Smooth muscle cell (in vitro differentiated cells): ENCODE results near the gene SLC13A4. TPM values are rescaled to one million over a fixed set of nuclear protein-coding genes. Genes with fewer than 3 reads are reported as not detected.

Source experiments
- DNase-seq: peaks from one replicate; lab custom pipeline; 2025; ENCODE audit not compliant: unreplicated experiment; lab: John Stamatoyannopoulos, UW
- H2AFZ ChIP-seq: fragments of 200-600 bp; sonication (generic); 2 replicates; pipeline ENCODE4 v1.6.0; 2016; ENCODE audit warnings: antibody characterized with exemption, low read depth, mild to moderate bottlenecking
- H3F3A ChIP-seq: fragments of 200-600 bp; sonication (generic); 2 replicates; pipeline ENCODE4 v1.6.0; 2017; ENCODE audit warnings: antibody characterized with exemption, low read depth
- H3K27ac ChIP-seq: fragments of 200-600 bp; sonication (generic); 2 replicates; pipeline ENCODE4 v1.5.1; 2016; ENCODE audit warnings: low read depth, mild to moderate bottlenecking
- H3K27me3 ChIP-seq: fragments of 200-600 bp; sonication (generic); 2 replicates; pipeline ENCODE4 v1.6.1; 2016; ENCODE audit warnings: low read depth, mild to moderate bottlenecking
- H3K36me3 ChIP-seq: fragments of 200-600 bp; sonication (generic); 2 replicates; pipeline ENCODE4 v1.5.1; 2016; ENCODE audit warnings: low read depth
- H3K4me1 ChIP-seq: fragments of 200-600 bp; sonication (generic); 2 replicates; pipeline ENCODE4 v1.5.1; 2016; ENCODE audit warnings: low read depth
- H3K4me2 ChIP-seq: fragments of 200-600 bp; sonication (generic); 2 replicates; pipeline ENCODE4 v1.6.0; 2016; ENCODE audit warnings: mild to moderate bottlenecking
- H3K4me3 ChIP-seq: fragments of 200-600 bp; sonication (generic); 2 replicates; pipeline ENCODE4 v1.5.1; 2016; ENCODE audit warnings: mild to moderate bottlenecking
- H3K79me2 ChIP-seq: fragments of 200-600 bp; sonication (generic); 2 replicates; pipeline ENCODE4 v1.6.0; 2016; ENCODE audit warnings: low read depth, mild to moderate bottlenecking
- H3K9ac ChIP-seq: fragments of 200-600 bp; sonication (generic); 2 replicates; pipeline ENCODE4 v1.6.0; 2016; ENCODE audit warnings: low read depth
- H3K9me3 ChIP-seq: fragments of 200-600 bp; sonication (generic); replicated peaks from 2 replicates; pipeline ENCODE4 v1.5.1; 2016; ENCODE audit warnings: low read depth
- H4K20me1 ChIP-seq: fragments of 200-600 bp; sonication (generic); 2 replicates; pipeline ENCODE4 v1.6.0; 2016; ENCODE audit warnings: low read depth
- CTCF ChIP-seq: fragments of 200-600 bp; sonication (generic); IDR thresholded peaks from 2 replicates; pipeline ENCODE4 v1.5.1; 2017; ENCODE audit warnings: borderline replicate concordance, mild to moderate bottlenecking, antibody characterized with exemption; ENCODE audit not compliant: insufficient read depth, poor library complexity, severe bottlenecking
- WGBS: methylation state at CpG from one replicate; pipeline ENCODE4 v1.1.7; 2016; ENCODE audit warnings: low lambda C conversion rate; 5-methylcytosine and 5-hydroxymethylcytosine counted together
- polyA plus RNA-seq: library from polyadenylated mRNA; unstranded; fragments of >200 nt; fragmentation: Nextera tagmentation; extraction: Ambion mirVana; gene quantifications from 2 replicates; pipeline ENCODE4 v1.2.1, GENCODE V29; 2016
- total RNA-seq: library from RNA; depleted of rRNA; stranded (reverse); fragments of >200 nt; gene quantifications from 2 replicates; pipeline ENCODE4 v1.2.3, GENCODE V29; 2014

SLC13A4 gene
- total and polyA plus RNA-seq, 2 experiments from 2014 or later: 0.61 TPM; not detected in 1

GRCh38 chr7:135768467-135768866 is 40.5 kb upstream of the SLC13A4 start:
- Histone ChIP-seq H3K4me2 (no peak overlapping the region), H4K20me1 (no peaks in the 10 kb centered on the region), H3K4me1 (peaks cover 28% of the 10 kb centered on the region), H3F3A (no peaks in the 10 kb centered on the region), H3K27me3 (no peaks in the 10 kb centered on the region), H3K9ac (no peak overlapping the region), H3K79me2 (no peaks in the 10 kb centered on the region), H3K36me3 (no peaks in the 10 kb centered on the region), H3K27ac (no peak overlapping the region), H3K9me3 (no peaks in the 10 kb centered on the region), H3K4me3 (no peak overlapping the region), H2AFZ (no peak overlapping the region)
- WGBS: 67% methylated on average over 4 of the region's 4 CpGs
- TF ChIP-seq CTCF: no peak
- no peak for DNase-seq

GRCh38 chr7:135768064-135768463 is 40.1 kb upstream of the SLC13A4 start:
- no peak overlapping the region for H3K4me2 ChIP-seq
- no peaks in the 10 kb centered on the region for H3F3A ChIP-seq
- H3K27me3 ChIP-seq: no peaks in the 10 kb centered on the region
- no peak for TF ChIP-seq CTCF
- H3K9me3 ChIP-seq: no peaks in the 10 kb centered on the region
- no peak overlapping the region for H3K4me3 ChIP-seq
- H3K9ac ChIP-seq: no peak overlapping the region
- H4K20me1 ChIP-seq: no peaks in the 10 kb centered on the region
- peaks cover 24% of the 10 kb centered on the region for H3K4me1 ChIP-seq
- no peaks in the 10 kb centered on the region for H3K79me2 ChIP-seq
- no peak overlapping the region for H2AFZ ChIP-seq
- no peak overlapping the region for H3K27ac ChIP-seq
- no peaks in the 10 kb centered on the region for H3K36me3 ChIP-seq
- 95% methylated on average over 3 of the region's 3 CpGs for WGBS
- DNase-seq: no peak

- Histone ChIP-seq H3K9me3 (no peaks in the 10 kb centered on the region), H3K4me3 (no peak overlapping the region), H3K27me3 (no peaks in the 10 kb centered on the region), H3F3A (peaks cover 22% of the 10 kb centered on the region), H3K79me2 (no peaks in the 10 kb centered on the region), H3K4me1 (peaks cover 8% of the 10 kb centered on the region), H3K27ac (peak overlapping the region; percentile 92), H3K4me2 (no peak overlapping the region), H2AFZ (no peak overlapping the region), H3K36me3 (no peaks in the 10 kb centered on the region), H4K20me1 (no peaks in the 10 kb centered on the region), H3K9ac (no peak overlapping the region)
- TF ChIP-seq CTCF: no peak
- 78% methylated on average over 2 of the region's 2 CpGs for WGBS
- no peak for DNase-seq
These were observed 35.3 kb upstream of the SLC13A4 start for GRCh38 chr7:135763261-135763660.

GRCh38 chr7:135761751-135762488 is 33.9 kb upstream of the SLC13A4 start:
- H3K4me3 ChIP-seq: no peak overlapping the region
- H3K79me2 ChIP-seq: no peaks in the 10 kb centered on the region
- no peaks in the 10 kb centered on the region for H3K36me3 ChIP-seq
- H3K9me3 ChIP-seq: no peaks in the 10 kb centered on the region
- H3K4me1 ChIP-seq: peaks cover 10% of the 10 kb centered on the region
- H4K20me1 ChIP-seq: no peaks in the 10 kb centered on the region
- DNase-seq: peak; percentile 5
- no peak for TF ChIP-seq CTCF
- no peaks in the 10 kb centered on the region for H3K27me3 ChIP-seq
- peak overlapping the region; percentile 92 for H3K27ac ChIP-seq
- peaks cover 22% of the 10 kb centered on the region for H3F3A ChIP-seq
- peak overlapping the region; percentile 56 for H2AFZ ChIP-seq
- WGBS: 11% methylated on average over 10 of the region's 10 CpGs
- peak overlapping the region; percentile 60 for H3K4me2 ChIP-seq
- peak overlapping the region; percentile 70 for H3K9ac ChIP-seq
